Measurements from ENCODE around the gene SYT1. TPM values are rescaled to one million over a fixed set of nuclear protein-coding genes. Genes with fewer than 3 reads are reported as not detected.

Gene SYT1
- total RNA-seq, 1 experiment from 2014 or later, result 15.8 TPM

DNA sequence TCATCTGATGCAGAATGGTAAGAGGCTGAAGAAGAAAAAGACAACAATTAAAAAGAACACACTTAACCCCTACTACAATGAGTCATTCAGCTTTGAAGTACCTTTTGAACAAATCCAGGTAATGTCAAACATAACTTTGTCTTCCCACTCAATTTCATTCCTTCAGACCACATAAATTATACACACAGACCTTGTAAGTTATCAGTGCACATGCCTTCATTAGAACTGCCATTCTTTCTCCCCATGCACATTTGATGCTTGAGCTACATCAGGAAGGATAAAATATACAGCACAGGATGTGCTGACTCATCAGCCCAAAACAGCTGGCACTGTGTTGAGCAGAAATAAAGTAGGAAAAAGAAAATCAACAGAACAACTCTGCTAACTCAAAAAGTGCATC is 579.5 kb downstream of the SYT1 start:
- no peak overlapping the region for H3K4ac ChIP-seq (ENCODE audit: low read depth, low read length)
- H3K9me3 ChIP-seq (ENCODE audit: control insufficient read depth, low read depth, low read length), result no peaks in the 10 kb centered on the region
- Mint-ChIP-seq H3K9me3 (0 out of 5 replicates have a peak, but pooled peaks cover 0 to 2% of the 10 kb centered on the region in 2 experiments), H3K27ac (peak overlapping the region in 1 of 3 experiments; percentile 2; a peak in 1 of 7 replicates), H3K4me1 (peaks cover 6 to 9% of the 10 kb centered on the region in 2 experiments; a peak in 3 of 4 replicates), H3K36me3 (ENCODE audit: insufficient read depth in 1 of 3, low read depth in 3 of 3) (peaks cover 8 to 13% (median 11%) of the 10 kb centered on the region in 3 experiments; a peak in 6 of 7 replicates), H3K27me3 (ENCODE audit: low read depth) (no peaks in the 10 kb centered on the region), H3K4me3 (no peak overlapping the region)
- H3K23ac ChIP-seq (ENCODE audit: insufficient read length, low read depth, low read length), result no peak overlapping the region
- no peak overlapping the region for H3K18ac ChIP-seq (ENCODE audit: insufficient read length, low read depth, low read length)
- H4K20me1 ChIP-seq (ENCODE audit: control insufficient read depth, insufficient read depth, insufficient read length), result no peaks in the 10 kb centered on the region
- no peak overlapping the region for H2BK12ac ChIP-seq (ENCODE audit: insufficient read length, low read depth, low read length)
- no peak overlapping the region for H4K5ac ChIP-seq (ENCODE audit: insufficient read length, low read depth, low read length)
- H4K8ac ChIP-seq (replicated peaks; ENCODE audit: insufficient read length, low read depth, low read length), result no peak overlapping the region
- no peak overlapping the region for H2BK15ac ChIP-seq (ENCODE audit: low read depth, low read length)
- H4K91ac ChIP-seq (ENCODE audit: insufficient read length, low read depth, low read length), result no peak overlapping the region
- no peak overlapping the region for H3K4me2 ChIP-seq (ENCODE audit: insufficient read depth, insufficient read length, low read length)
- H3K79me1 ChIP-seq (ENCODE audit: insufficient read depth, low read depth, low read length, poor library complexity, severe bottlenecking), result no peaks in the 10 kb centered on the region
- no peak overlapping the region for H2BK5ac ChIP-seq (ENCODE audit: insufficient read length, low read length)
- H2BK120ac ChIP-seq (ENCODE audit: low read depth, low read length, poor library complexity, severe bottlenecking), result no peak overlapping the region
- H3K56ac ChIP-seq (ENCODE audit: insufficient read length, low read depth, low read length), result no peak overlapping the region
- H3T11ph ChIP-seq (ENCODE audit: low read length), result no peak overlapping the region
- no peak overlapping the region for H3K9ac ChIP-seq (ENCODE audit: extremely low read depth, insufficient read length, low read length)
- no peaks in the 10 kb centered on the region for H3K79me2 ChIP-seq (ENCODE audit: insufficient read depth, low read length)
- no peak overlapping the region for H3K27ac ChIP-seq (ENCODE audit: insufficient read length, low read depth, low read length)
- no peak overlapping the region for H2BK20ac ChIP-seq (ENCODE audit: low read depth, low read length, poor library complexity, severe bottlenecking)
- H3K23me2 ChIP-seq (ENCODE audit: insufficient read length, low read depth, low read length, poor library complexity, severe bottlenecking), result no peaks in the 10 kb centered on the region
- H3K27me3 ChIP-seq (ENCODE audit: insufficient read depth, low read length), result no peaks in the 10 kb centered on the region
- H2AK5ac ChIP-seq (ENCODE audit: insufficient read length, low read length), result no peak overlapping the region
- no peak for DNase-seq
- H3K4me1 ChIP-seq (ENCODE audit: insufficient read depth, low read length), result no peaks in the 10 kb centered on the region
- TF ChIP-seq, protein P1, sequence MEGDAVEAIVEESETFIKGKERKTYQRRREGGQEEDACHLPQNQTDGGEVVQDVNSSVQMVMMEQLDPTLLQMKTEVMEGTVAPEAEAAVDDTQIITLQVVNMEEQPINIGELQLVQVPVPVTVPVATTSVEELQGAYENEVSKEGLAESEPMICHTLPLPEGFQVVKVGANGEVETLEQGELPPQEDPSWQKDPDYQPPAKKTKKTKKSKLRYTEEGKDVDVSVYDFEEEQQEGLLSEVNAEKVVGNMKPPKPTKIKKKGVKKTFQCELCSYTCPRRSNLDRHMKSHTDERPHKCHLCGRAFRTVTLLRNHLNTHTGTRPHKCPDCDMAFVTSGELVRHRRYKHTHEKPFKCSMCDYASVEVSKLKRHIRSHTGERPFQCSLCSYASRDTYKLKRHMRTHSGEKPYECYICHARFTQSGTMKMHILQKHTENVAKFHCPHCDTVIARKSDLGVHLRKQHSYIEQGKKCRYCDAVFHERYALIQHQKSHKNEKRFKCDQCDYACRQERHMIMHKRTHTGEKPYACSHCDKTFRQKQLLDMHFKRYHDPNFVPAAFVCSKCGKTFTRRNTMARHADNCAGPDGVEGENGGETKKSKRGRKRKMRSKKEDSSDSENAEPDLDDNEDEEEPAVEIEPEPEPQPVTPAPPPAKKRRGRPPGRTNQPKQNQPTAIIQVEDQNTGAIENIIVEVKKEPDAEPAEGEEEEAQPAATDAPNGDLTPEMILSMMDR (conservative IDR thresholded peaks at IDR 0.05), result no peak
- no peak overlapping the region for H3K14ac ChIP-seq (ENCODE audit: insufficient read depth, low read length)
- no peak overlapping the region for H2AFZ ChIP-seq (ENCODE audit: low read length)

Data from H9 (cell line).